Stomach (tissue), 9 donors: Measurements from ENCODE around the gene SPAG17. TPM values are rescaled to one million over a fixed set of nuclear protein-coding genes. Genes with fewer than 3 reads are reported as not detected.

Source experiments
- DNase-seq, 2 donors: peaks; one replicate each; pipeline versions ENCODE4 v3.0.0 to v3.0.0-alpha.2; 2013 to 2019
- H3K27ac ChIP-seq, 5 donors: fragments of 200-600 bp in 4 of 5; sonication (generic) in 4 of 5; one replicate each; pipeline ENCODE4 v1.5.1; 2013 to 2019; ENCODE audit warnings: mild to moderate bottlenecking in 1 of 5, moderate library complexity in 1 of 5
- H3K27me3 ChIP-seq, 3 donors: fragments of 200-600 bp; sonication (generic); one replicate each; pipeline ENCODE4 v1.5.1; 2017 to 2019; ENCODE audit warnings: mixed run types in 1 of 3
- H3K36me3 ChIP-seq, 4 donors: fragments of 200-600 bp; sonication (generic); 1 replicate in 3 of 4; 2 replicates in 1 of 4; pipeline ENCODE4 v1.5.1; 2016 to 2019
- H3K4me1 ChIP-seq, 4 donors: fragments of 200-600 bp; sonication (generic); one replicate each; pipeline ENCODE4 v1.5.1; 2016 to 2019
- H3K4me3 ChIP-seq, 4 donors: fragments of 200-600 bp; sonication (generic) in 3 of 4; one replicate each; pipeline ENCODE4 v1.5.1; 2016 to 2019; ENCODE audit warnings: mild to moderate bottlenecking in 1 of 4
- H3K9me3 ChIP-seq, 4 donors: fragments of 200-600 bp; sonication (generic); one replicate each; pipeline ENCODE4 v1.5.1; 2016 to 2019
- CTCF ChIP-seq, 7 experiments: fragments of 450-650 bp in 4 of 7; fragments of 200-600 bp in 3 of 7; sonication (generic) in 3 of 7; IDR thresholded peaks; one replicate each; pipeline ENCODE4 v1.5.1; 2016 to 2019; ENCODE audit warnings: antibody characterized with exemption in 7 of 7, control low read depth in 2 of 7, mild to moderate bottlenecking in 1 of 7
- EP300 ChIP-seq: sonication (generic); formaldehyde crosslinking; IDR thresholded peaks from one replicate; pipeline ENCODE4 v1.6.1; 2017; ENCODE audit warnings: antibody characterized with exemption
- POLR2A ChIP-seq, 4 donors: fragments of 450-650 bp; IDR thresholded peaks; one replicate each; pipeline ENCODE4 v1.6.1; 2016; ENCODE audit warnings: antibody characterized with exemption in 4 of 4, control low read depth in 2 of 4, mild to moderate bottlenecking in 1 of 4, moderate library complexity in 1 of 4
- POLR2AphosphoS5 ChIP-seq, 3 donors: sonication (generic); formaldehyde crosslinking; IDR thresholded peaks; one replicate each; pipeline ENCODE4 v1.6.1; 2016; ENCODE audit warnings: antibody characterized with exemption in 3 of 3
- WGBS, 5 donors: extraction: QIAGEN DNeasy Blood & Tissue Kit in 3 of 5; methylation state at CpG; one replicate each; pipeline versions ENCODE4 v1.1.5 to v1.1.7; 2013 to 2018; 5-methylcytosine and 5-hydroxymethylcytosine counted together
- intact Hi-C: fragments of 100-400 bp; cut with DNase I; formaldehyde crosslinking; loops from one replicate; pipeline ENCODE4 v1.15.1; 2023; ENCODE audit warnings: low total_unique reads
- polyA plus RNA-seq, 3 donors: library from polyadenylated mRNA; stranded (reverse); fragments of 200-250 nt; gene quantifications; one replicate each; pipeline ENCODE4 v1.2.3, GENCODE V29; 2013
- total RNA-seq, 5 donors: library from RNA; depleted of rRNA; stranded (reverse); fragments of >200 nt; gene quantifications; one replicate each; pipeline versions ENCODE4 v1.1.0 to v1.2.3, GENCODE V29; 2014 to 2016
- donor health status: healthy with polysubstance abuse.
- donor health status: Bipolar disorder and iron deficiency.
- donor health status: healthy.

Gene SPAG17
- total and polyA plus RNA-seq, 8 donors = under 0.01 to 8.9 (median 5.0) TPM; not detected in 5

GRCh38 chr1:118201524-118201923 is 16.5 kb upstream of the SPAG17 start:
- no peak for DNase-seq
- 58 to 73% (median 64%) methylated on average over 3 of the region's 3 CpGs for WGBS, 5 donors
- TF ChIP-seq EP300 (no peak), POLR2AphosphoS5 (IDR thresholded peaks at IDR 0.05) (no peak), POLR2A (IDR thresholded peaks at IDR 0.05) (no peak), CTCF (IDR thresholded peaks at IDR 0.05) (no peak)
- Histone ChIP-seq H3K9me3 (no peaks in the 10 kb centered on the region), H3K36me3 (no peaks in the 10 kb centered on the region), H3K4me3 (no peak overlapping the region), H3K27ac (no peak overlapping the region), H3K4me1 (no peaks in the 10 kb centered on the region), H3K27me3 (no peaks in the 10 kb centered on the region)
- intact Hi-C loops = no loop called here

GRCh38 chr1:118200836-118201235 is 15.8 kb upstream of the SPAG17 start:
- Histone ChIP-seq H3K9me3 (no peaks in the 10 kb centered on the region), H3K36me3 (no peaks in the 10 kb centered on the region), H3K27ac (no peak overlapping the region), H3K27me3 (no peaks in the 10 kb centered on the region), H3K4me3 (no peak overlapping the region), H3K4me1 (no peaks in the 10 kb centered on the region)
- DNase-seq = no peak
- WGBS, 5 donors = 50 to 61% (median 56%) methylated on average over 1 of the region's 1 CpG
- intact Hi-C loops = no loop called here
- TF ChIP-seq POLR2AphosphoS5 (IDR thresholded peaks at IDR 0.05) = no peak
- no peak for TF ChIP-seq EP300
- TF ChIP-seq POLR2A (IDR thresholded peaks at IDR 0.05) = no peak
- no peak for TF ChIP-seq CTCF (IDR thresholded peaks at IDR 0.05)

- Histone ChIP-seq H3K27me3 (no peaks in the 10 kb centered on the region), H3K4me1 (peaks cover 0 to 5% (median under 1%) of the 10 kb centered on the region in 4 donors), H3K4me3 (no peak overlapping the region), H3K9me3 (no peaks in the 10 kb centered on the region), H3K36me3 (no peaks in the 10 kb centered on the region), H3K27ac (no peak overlapping the region)
- no peak for TF ChIP-seq POLR2AphosphoS5 (IDR thresholded peaks at IDR 0.05)
- no peak for TF ChIP-seq EP300
- DNase-seq = no peak
- 58 to 81% (median 74%) methylated on average over 1 of the region's 1 CpG for WGBS, 5 donors
- intact Hi-C loops = no loop called here
These were observed 5.5 kb upstream of the SPAG17 start for GRCh38 chr1:118190561-118190960.

GRCh38 chr1:118189564-118189963 is 4.5 kb upstream of the SPAG17 start:
- DNase-seq = no peak
- H3K27ac ChIP-seq = no peak overlapping the region
- 35 to 62% (median 44%) methylated on average over 2 of the region's 2 CpGs for WGBS, 5 donors
- TF ChIP-seq POLR2AphosphoS5 (IDR thresholded peaks at IDR 0.05) = no peak
- TF ChIP-seq CTCF (IDR thresholded peaks at IDR 0.05) = no peak
- no peak for TF ChIP-seq POLR2A (IDR thresholded peaks at IDR 0.05)
- no peak for TF ChIP-seq EP300
- peaks cover 0 to 4% (median 0%) of the 10 kb centered on the region in 3 donors for H3K27me3 ChIP-seq
- H3K4me3 ChIP-seq = no peak overlapping the region
- peaks cover 0 to 15% (median 5%) of the 10 kb centered on the region in 4 donors for H3K4me1 ChIP-seq
- no peaks in the 10 kb centered on the region for H3K36me3 ChIP-seq
- H3K9me3 ChIP-seq = no peaks in the 10 kb centered on the region
- intact Hi-C loops = no loop called here

- 47 to 60% (median 57%) methylated on average over 1 of the region's 1 CpG for WGBS, 5 donors
- Histone ChIP-seq H3K36me3 (no peaks in the 10 kb centered on the region), H3K4me1 (peaks cover 0 to 16% (median 6%) of the 10 kb centered on the region in 4 donors), H3K27ac (no peak overlapping the region), H3K27me3 (peaks cover 0 to 4% (median 0%) of the 10 kb centered on the region in 3 donors), H3K4me3 (no peak overlapping the region), H3K9me3 (no peaks in the 10 kb centered on the region)
- DNase-seq = no peak
- no peak for TF ChIP-seq POLR2AphosphoS5 (IDR thresholded peaks at IDR 0.05)
- no peak for TF ChIP-seq EP300
- no peak for TF ChIP-seq CTCF (IDR thresholded peaks at IDR 0.05)
- no peak for TF ChIP-seq POLR2A (IDR thresholded peaks at IDR 0.05)
- intact Hi-C loops = no loop called here
These were observed 3.4 kb upstream of the SPAG17 start for GRCh38 chr1:118188411-118188810.
